LHCN-M2 (cell line): Measurements from ENCODE around the gene TAC1. TPM values are rescaled to one million over a fixed set of nuclear protein-coding genes. Genes with fewer than 3 reads are reported as not detected.
"Not testable (repeated sequence)": the region's sequence is repeated elsewhere in the genome, so short reads cannot be mapped to it uniquely, and the experiment has no call there.

Experiments
- DNase-seq: peaks from one replicate; pipeline ENCODE4 v3.0.0-alpha.2; 2012; ENCODE audit warnings: low read depth
- polyA plus RNA-seq: library from polyadenylated mRNA; unstranded; fragments of >200 nt; gene quantifications from one replicate; pipeline ENCODE4 v1.2.1, GENCODE V29; 2012; ENCODE audit warnings: missing spikeins
- total RNA-seq: library from RNA; depleted of rRNA; stranded (reverse); fragments of >200 nt; gene quantifications from 2 replicates; pipeline ENCODE4 v1.2.3, GENCODE V29; 2014; rRNA removed

The TAC1 gene
- total RNA-seq: not detected in 2 replicates
- polyA plus RNA-seq: not detected

DNA sequence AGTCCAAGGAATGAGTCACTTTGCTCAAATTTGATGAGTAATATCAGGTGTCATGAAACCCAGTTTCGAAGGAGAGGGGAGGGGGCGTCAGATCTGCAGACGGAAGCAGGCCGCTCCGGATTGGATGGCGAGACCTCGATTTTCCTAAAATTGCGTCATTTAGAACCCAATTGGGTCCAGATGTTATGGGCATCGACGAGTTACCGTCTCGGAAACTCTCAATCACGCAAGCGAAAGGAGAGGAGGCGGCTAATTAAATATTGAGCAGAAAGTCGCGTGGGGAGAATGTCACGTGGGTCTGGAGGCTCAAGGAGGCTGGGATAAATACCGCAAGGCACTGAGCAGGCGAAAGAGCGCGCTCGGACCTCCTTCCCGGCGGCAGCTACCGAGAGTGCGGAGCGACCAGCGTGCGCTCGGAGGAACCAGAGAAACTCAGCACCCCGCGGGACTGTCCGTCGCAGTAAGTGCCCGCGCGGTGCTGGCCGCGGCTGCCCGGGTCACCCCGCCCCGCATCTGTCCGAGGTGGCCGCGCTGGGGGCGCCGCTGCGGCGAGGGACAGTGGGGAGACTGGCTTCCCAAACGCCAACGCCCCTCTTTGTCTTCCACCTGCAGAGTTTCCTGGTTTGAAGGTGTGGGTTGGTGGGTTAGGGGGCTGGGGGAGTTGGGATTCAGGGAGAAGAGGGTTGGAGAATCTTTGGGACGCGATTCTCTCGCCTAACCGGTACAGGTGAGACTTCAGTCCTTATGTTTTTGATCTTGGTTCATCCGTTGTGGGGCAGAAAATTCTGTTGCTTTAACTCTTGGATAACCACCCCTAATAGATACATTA lies at the start of gene TAC1:
Gene TAC1 (plus strand): TSS at position 351 of the 829 bp plus-strand sequence. CDS start 527 bp downstream, outside the sequence.
- DNase-seq: no peak

DNA sequence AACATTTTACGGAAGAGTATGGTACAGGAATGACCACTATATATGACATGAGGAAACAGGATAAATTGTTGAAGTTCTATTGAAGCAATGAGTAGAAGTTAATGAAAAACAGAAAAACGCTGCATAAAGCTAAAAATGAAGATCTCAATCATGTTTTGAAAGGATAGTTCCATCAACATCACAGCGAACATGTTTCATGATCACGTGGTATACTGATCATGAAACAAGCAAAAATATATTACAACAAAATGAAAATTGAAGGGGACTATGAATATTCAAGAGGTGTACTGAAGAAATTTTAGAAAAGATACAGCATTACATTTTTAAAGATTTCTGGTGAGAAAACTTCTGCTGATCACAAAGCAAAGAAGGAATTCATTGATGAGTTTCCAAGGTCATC lies 45.9 kb upstream of the TAC1 start:
- no peak for DNase-seq

DNA sequence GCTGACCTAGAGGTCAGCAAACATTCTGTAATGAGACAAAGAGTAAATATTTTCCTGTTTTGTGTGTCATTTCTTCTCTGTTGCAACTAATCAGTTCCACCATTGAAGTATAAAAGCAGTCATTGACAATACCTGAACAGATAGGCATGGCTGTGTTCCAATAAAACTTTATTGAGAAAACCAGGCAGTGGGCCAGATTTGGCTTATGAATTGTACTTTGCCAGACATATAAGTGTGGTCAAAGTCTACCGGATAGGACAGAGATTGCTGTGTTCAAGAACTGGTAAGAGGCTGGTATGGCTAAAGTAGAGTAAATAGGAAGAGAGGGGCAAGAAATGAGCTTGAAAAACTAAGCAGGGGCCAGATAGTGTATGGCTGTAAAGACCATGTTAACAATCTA lies 38.3 kb upstream of the TAC1 start:
- DNase-seq: no peak

DNA sequence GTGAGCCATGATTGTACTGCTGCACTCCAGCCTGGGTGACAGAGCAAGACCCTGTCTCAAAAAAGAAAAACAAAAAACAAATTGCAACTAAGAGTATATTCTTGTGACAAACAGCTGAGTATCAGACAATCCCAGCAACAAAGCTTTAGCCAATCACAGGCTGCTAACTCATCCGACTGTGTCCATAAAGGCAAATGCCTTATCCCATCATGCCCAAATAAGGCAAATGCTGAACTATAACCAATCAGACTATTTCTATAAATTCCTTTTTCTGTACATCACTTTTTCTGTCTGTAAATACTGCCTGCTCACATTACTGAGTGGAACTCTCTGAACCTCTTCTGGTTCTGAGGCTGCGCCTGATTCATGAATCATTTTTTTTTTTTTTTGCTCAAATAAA lies 37.5 kb upstream of the TAC1 start:
- DNase-seq: no peak

GRCh38 chr7:97697396-97697795 lies 34.5 kb upstream of the TAC1 start:
- no peak for DNase-seq

GRCh38 chr7:97722386-97722785 lies 9.5 kb upstream of the TAC1 start:
- no peak for DNase-seq

GRCh38 chr7:97732565-97733275 lies 834 bp downstream of the TAC1 start:
- no peak for DNase-seq

DNA sequence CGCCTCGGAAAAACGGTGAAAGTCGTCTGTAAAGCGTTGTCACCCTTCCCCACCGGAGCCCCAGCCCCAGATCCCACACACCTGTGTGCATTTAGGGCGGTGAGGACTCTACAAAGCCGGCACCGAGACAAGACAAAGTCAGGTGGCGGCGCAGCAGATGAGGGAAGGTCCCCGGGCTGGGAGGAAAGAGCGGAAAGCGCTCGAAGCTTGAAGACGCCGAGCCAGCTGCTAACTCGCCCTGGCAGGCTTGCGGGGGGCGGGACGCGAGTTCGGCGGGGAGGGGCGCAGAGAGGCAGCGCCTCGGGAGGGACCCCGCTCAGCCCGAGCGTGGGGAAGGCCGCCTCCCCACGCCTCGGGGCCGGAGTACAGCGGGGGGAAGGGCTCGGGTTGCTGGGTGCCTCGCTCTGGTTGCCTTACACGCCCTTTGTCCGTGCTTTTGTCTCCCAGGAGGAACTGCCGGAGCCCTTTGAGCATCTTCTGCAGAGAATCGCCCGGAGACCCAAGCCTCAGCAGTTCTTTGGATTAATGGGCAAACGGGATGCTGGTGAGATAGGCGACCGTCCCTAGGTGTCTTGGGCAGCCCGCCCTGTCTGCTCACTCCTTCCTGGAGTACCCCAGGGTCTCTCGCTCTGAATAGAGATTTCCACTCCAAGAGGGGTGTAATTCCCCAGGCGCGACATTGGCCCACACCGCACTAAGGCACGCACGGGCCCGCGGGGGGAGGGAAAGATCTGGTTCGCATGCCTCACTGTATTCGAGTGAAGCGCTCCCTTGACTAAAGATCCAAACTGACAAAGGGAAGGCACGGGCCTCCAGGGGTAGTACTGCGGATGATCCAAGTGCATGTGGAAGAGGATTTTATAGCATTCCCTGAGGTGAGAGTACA lies 1.6 kb downstream of the TAC1 start:
- no peak for DNase-seq

DNA sequence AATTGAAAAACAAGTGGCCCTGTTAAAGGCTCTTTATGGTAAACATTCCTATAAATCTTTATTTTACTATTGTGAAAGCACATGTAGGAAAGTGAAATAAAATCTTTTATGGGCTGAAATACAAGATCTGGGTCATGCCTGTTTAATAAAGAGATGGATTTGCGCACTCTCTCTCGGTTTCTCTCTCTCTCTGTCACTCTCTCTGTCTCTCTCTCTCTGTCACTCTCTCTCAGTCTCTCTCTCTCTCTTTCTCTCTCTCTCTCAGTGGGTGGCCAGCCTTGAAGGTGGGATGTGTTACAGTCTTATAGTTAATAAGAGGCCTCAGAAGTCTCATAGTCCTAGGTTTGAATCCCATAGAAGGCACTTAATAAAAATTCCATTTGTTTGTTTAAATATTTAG lies 2.4 kb downstream of the TAC1 start:
- DNase-seq: no peak

GRCh38 chr7:97735075-97735474 lies 3.2 kb downstream of the TAC1 start:
- no peak for DNase-seq

DNA sequence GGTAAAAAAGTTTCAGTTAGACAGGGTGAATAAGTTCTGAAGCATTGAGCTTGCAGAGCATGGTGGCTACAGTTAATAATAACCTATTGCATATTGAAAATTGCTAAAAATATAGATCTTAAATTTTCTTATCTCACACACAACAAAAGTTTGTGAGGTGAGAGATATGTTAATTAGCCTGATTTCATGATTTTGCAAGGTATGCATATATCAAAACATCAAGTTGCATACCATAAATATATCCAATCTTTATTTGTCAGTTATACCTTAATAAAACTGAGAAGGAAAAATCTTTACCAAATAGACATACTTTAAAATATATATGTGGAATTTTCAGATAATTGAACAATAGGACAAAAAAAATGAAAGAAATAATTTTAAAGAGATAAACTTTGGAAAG lies 16.6 kb downstream of the TAC1 start:
- no peak for DNase-seq

DNA sequence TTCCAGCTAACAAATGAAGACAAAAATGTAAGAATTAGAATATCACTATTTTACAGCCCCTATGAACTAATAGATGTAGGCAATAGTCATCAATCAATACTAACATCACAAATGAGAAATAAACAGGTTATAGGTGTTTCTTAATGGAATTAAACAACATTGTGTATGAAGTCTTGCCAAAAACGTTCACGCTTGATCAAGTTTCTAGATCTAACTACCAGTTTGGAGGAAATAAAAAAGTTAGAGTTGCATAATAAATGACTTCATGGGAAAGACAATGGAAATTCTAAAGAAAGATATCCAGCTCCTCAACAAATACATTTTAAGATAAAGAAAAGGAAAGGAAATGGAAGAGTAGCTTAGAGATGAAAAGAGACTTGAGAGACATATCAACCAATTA lies 19.7 kb downstream of the TAC1 start:
- DNase-seq: no peak

DNA sequence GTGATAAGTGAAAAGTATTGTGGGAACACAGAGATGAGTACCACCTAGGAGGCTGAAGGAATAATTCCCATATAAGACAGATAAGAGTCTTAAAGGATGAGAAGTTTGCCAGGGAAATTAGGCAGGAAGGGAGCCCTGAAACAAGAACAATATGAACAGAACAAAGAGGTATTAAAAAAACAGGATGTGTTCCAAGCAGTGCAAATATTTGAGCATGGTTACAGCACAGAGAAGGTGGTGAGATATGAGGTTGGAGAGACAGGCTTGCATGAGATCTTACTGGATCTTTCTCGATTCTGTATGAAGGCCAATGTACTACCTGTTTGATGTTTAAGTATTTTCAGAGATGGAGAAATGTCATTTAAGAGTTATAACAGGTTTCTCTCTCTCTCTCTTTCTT lies 20.3 kb downstream of the TAC1 start:
- DNase-seq: no peak

DNA sequence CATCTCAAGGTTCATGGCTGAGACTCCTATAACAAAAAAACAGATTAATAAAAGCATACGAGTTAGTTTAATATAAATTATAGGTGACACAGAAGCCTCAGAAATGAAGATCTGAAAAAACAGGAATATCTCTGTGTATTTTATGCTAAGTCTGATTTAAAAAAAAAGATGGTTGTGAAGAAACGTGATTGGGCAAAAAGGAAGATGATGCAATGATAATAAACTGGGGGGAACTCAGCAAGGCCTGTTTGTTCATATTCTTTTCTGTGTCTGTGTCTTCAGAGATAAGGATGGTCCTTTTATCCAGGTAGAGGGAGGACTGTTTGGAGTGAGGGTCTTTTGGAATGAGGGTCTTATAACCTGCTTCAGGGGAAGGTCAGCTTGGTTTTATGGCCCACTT lies 25.9 kb downstream of the TAC1 start:
- DNase-seq: no peak

- peak; percentile 1 for DNase-seq
Observed at GRCh38 chr7:97770850-97771249, 39.0 kb downstream of the TAC1 start.

DNA sequence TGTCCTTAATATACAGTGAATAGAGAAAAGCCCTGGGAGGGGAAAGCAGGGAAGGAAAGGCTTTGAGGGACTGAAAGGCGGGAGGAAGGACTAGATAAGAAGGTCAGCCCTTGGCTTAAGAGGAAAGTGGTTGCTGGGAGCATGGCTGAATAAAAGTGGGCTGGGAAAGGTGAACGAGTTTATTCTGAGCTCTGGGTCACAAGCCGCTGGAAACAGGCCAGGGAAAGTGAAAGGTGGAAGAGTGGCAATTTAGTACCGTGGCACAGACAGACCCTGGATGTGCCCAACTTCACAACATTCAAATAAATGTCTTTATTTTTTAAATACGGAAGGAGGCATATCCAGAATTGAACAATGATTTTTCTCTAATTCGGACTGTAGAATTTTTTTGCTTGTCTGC lies 39.7 kb downstream of the TAC1 start:
- DNase-seq: no peak

DNA sequence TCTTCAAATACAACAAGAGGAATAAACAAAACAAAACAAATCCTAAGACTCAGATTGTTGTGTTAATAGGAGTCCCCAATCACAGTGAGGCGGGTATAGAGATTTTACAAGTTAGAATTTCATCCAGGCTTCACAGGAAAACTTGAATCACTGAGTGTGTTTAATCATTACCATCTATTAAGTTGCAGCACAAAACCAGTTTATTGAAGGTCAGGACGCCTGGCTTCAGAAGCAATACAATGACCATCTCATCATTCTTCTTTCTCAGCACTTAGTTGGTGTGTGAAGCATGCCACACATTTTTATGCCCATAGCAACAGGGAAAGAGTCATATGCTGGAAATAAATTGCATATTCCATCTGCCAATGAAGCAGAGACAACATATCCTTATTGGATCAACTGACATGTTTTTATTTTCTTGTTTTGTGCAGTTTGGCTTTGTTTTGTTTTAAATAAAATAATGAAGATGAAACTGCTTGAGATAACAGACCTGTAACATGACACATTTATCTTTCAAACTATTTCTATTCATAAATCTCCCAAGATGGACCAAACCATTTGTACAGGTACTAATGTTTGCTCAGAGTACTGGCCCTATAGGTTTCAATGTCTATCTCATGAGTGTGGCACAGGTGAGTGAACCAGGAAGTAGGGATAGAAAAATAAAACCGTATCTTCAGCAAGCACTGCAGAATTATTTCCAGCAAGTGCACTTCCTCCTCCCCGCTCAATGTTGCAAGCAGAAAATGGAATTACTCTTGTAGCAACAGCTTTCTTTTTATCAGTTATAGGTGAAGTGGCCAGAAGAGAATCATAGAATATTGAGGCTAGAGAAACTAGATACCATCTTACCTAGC lies 40.4 kb downstream of the TAC1 start:
- DNase-seq: no peak

GRCh38 chr7:97786398-97786797 lies 54.5 kb downstream of the TAC1 start:
- not testable (repeated sequence) for DNase-seq
